GM12872 (cell line): ENCODE data around the gene PRKCZ.

Experiments
- TF ChIP-seq, protein P1 (sequence below): IDR thresholded peaks from 3 replicates; pipeline ENCODE4 v1.5.1; 2011; ENCODE audit warnings: low read depth, mild to moderate bottlenecking, low read length, moderate library complexity; ENCODE audit not compliant: insufficient read depth

PRKCZ gene

DNA sequence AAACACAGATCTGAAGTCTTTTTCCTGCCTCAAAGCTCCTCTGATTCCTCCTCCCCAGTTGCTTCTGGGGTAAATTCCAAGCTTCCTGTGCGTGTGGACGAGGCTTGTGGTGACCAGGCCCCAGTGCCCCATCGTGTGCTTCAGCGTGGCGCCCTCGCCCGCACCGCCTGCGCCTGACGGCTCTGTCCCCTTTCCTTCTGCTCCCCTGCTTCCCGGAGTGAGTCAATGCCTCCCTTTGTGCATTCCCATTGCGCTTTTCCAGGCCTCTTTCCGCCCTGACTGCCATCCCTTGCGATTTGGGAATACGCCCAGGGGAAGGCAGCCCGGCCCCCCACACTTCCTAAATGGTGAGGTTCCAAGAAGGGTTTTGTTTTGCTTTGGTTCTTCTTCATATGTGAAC lies 108.1 kb downstream of the PRKCZ start:
- TF ChIP-seq, protein P1, sequence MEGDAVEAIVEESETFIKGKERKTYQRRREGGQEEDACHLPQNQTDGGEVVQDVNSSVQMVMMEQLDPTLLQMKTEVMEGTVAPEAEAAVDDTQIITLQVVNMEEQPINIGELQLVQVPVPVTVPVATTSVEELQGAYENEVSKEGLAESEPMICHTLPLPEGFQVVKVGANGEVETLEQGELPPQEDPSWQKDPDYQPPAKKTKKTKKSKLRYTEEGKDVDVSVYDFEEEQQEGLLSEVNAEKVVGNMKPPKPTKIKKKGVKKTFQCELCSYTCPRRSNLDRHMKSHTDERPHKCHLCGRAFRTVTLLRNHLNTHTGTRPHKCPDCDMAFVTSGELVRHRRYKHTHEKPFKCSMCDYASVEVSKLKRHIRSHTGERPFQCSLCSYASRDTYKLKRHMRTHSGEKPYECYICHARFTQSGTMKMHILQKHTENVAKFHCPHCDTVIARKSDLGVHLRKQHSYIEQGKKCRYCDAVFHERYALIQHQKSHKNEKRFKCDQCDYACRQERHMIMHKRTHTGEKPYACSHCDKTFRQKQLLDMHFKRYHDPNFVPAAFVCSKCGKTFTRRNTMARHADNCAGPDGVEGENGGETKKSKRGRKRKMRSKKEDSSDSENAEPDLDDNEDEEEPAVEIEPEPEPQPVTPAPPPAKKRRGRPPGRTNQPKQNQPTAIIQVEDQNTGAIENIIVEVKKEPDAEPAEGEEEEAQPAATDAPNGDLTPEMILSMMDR, result no peak

DNA sequence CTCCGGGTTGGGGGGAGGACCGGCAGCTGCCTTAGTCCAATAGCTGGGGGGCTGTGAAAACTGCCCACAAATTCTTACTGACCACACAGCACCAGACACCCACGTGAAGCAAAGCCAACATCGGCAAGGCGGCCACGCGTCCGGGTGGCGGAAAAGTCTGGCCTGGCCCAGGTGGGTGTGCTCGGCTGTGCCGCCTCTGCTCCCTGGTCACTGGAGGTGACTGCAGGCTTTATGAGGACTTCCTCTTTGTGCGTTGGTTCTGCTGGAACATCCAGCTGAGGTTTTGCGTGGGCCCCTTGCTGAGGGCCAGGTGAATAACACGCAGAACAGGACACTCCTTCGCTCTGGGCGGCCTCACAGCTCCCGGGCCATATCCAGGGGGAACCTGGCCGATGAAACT lies 108.9 kb downstream of the PRKCZ start:
- TF ChIP-seq, protein P1, result no peak

DNA sequence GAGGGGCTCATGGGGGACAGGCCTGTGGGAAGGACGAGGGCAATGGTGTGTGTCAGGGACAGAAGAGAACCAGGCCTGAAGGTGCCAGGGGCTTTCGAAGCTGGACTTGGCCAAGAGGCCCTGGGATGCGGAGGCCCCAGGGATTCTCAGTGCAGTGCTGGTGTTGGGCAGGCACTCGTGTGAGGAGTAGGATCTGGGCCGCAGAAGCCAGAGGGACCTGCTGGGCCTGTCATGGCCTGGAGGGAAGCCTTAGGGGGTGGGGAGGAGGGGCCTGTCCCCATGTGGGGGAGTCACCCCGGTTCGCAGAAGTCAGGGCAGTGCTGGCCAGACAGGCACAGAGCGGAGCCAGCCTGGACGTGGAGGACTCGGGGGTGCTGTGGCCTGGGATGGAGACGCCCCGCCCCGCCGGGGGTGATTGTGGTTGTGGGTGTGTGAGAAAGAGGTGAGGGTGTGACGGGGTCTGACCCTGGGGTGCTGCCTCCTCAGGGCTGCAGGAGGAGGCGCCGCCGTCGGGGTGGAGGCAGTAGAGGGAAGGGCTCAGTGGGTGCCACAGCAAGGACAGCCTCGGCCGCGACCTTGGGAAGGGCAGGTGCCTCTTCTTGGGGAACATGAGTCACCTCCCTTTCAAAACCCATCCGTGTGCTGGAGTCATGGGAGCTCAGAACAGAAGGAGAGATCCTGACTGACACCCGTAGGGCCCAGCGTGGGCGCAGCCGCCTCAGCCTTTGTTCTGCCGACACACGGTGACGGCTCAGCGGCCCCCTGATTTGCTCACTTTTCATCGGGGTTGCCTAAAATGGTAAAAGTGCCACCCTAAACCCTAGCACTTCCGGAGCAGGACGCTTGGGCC lies 110.5 kb downstream of the PRKCZ start:
- TF ChIP-seq, protein P1, result no peak

DNA sequence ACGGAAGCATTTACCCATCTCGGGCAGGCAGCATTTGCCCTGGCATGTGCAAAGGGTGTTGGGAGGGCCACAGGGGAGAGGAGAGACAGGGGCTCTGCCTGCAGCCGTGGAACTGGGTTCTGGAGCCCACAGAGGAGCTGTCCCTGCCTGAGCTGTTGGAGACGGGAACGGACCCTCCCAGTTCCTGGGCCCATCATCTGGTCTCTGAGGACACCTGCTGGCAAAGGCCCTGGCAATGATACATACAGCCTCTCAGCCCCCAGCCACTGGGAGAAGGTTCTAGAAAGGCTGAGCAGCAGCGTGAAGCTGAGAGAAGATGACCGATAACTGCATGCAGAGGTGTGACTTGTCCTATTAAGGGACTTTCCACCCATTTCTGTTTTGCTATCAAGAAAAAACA lies 113.0 kb downstream of the PRKCZ start:
- TF ChIP-seq, protein P1, result no peak

DNA sequence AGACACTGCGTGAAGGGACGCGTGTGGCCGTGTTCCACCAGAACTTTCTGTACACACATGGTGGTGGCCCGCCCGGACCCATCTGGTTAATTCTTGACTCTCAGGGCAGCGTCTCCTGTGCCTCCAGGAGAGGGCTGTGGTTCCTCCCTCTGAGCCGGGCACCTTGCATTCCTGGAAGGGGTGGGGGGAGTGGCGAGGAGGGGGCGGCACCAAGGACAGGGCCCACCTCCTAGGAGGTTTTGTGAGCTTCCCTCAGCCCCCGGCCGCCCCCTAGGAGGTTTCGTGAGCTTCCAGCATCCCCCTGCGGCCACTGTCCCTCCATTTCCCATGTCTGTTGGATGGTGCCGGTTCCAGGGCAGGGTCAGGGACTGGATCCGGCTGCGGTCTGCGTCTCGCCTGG lies 115.4 kb downstream of the PRKCZ start:
- TF ChIP-seq, protein P1, result no peak

DNA sequence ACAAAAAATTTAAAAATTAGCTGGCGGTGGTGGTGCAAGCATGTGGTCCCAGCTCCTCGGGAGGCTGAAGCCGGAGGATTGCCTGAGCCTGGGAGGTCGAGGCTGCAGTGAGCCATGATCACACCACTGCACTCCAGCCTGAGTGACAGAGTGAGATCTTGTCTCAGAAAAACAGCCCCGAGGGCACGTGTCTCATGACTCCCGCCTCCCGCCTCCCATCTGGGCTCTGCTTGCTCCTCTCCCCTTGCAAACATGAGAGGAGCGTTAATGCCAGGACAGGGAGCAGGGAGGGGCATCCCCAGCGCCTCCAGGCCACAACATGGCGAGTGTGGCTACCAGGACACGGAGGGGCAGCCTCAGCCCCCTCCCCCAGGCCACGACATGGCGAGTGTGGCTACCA lies 116.0 kb downstream of the PRKCZ start:
- TF ChIP-seq, protein P1, result no peak

DNA sequence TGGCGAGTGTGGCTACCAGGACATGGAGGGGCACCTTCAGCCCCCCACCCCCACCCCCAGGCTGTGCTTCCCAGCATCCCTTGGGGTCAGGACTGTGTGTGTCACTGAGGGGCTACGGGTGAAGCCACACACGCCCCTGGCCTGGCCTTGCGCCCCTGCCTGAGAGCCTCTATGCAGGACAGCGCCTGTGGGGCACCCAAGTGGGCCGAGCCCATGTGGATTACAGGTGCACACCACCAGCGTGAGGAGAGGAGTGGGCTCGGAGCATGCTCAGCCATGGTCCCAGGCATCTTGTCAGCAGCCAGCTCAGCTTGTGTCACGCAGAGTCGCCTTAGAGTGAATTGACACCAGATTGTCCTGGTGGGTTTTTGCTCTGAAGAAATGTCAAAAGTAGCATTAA lies 116.5 kb downstream of the PRKCZ start:
- TF ChIP-seq, protein P1, result no peak
